ENCODE data around the gene VEZF1. TPM values are rescaled to one million over a fixed set of nuclear protein-coding genes. Genes with fewer than 3 reads are reported as not detected.

The VEZF1 gene
- total RNA-seq, 2 donors from 2014 or later: 68.4 to 75.5 TPM

- H3K27ac ChIP-seq: no peak overlapping the region
- ATAC-seq (ENCODE audit: insufficient number of reproducible peaks, low FRiP score, low read depth) (no peak), DNase-seq (ENCODE audit: low spot score) (no peak)
- no peak overlapping the region for H3K4me3 ChIP-seq
- peaks cover 0 to 8% of the 10 kb centered on the region in 2 donors for H3K4me1 ChIP-seq (ENCODE audit: control insufficient read depth in 1 of 2, low read depth in 2 of 2)
- no peaks in the 10 kb centered on the region for H3K9me3 ChIP-seq
- H3K36me3 ChIP-seq: peaks cover 29% of the 10 kb centered on the region
- no peaks in the 10 kb centered on the region for H3K27me3 ChIP-seq (replicated peaks; ENCODE audit: insufficient read depth)
- no peak for TF ChIP-seq CTCF (IDR thresholded peaks at IDR 0.05)
Measured at GRCh38 chr17:57972151-57972550, 15.9 kb downstream of the VEZF1 start.

- TF ChIP-seq CTCF (IDR thresholded peaks at IDR 0.05): no peak
- DNase-seq (ENCODE audit: low spot score) (no peak), ATAC-seq (ENCODE audit: insufficient number of reproducible peaks, low FRiP score, low read depth) (no peak)
- Histone ChIP-seq H3K4me3 (no peak overlapping the region), H3K27ac (no peak overlapping the region), H3K27me3 (replicated peaks; ENCODE audit: insufficient read depth) (no peaks in the 10 kb centered on the region), H3K36me3 (peaks cover 23% of the 10 kb centered on the region), H3K4me1 (ENCODE audit: control insufficient read depth in 1 of 2, low read depth in 2 of 2) (peaks cover 0 to 8% of the 10 kb centered on the region in 2 donors), H3K9me3 (no peaks in the 10 kb centered on the region)
Measured at GRCh38 chr17:57971572-57971971, 16.5 kb downstream of the VEZF1 start.

- ATAC-seq (ENCODE audit: insufficient number of reproducible peaks, low FRiP score, low read depth) (no peak), DNase-seq (ENCODE audit: low spot score) (no peak)
- H3K36me3 ChIP-seq: peaks cover 17% of the 10 kb centered on the region
- no peaks in the 10 kb centered on the region for H3K27me3 ChIP-seq (replicated peaks; ENCODE audit: insufficient read depth)
- peaks cover 0 to 7% of the 10 kb centered on the region in 2 donors for H3K4me1 ChIP-seq (ENCODE audit: control insufficient read depth in 1 of 2, low read depth in 2 of 2)
- no peak overlapping the region for H3K27ac ChIP-seq
- no peak overlapping the region for H3K4me3 ChIP-seq
- no peaks in the 10 kb centered on the region for H3K9me3 ChIP-seq
- TF ChIP-seq CTCF (IDR thresholded peaks at IDR 0.05): no peak
Measured at GRCh38 chr17:57970710-57971109, 17.3 kb downstream of the VEZF1 start.

GRCh38 chr17:57968456-57968855, 19.6 kb downstream of the VEZF1 start:
- Histone ChIP-seq H3K4me1 (ENCODE audit: control insufficient read depth in 1 of 2, low read depth in 2 of 2) (no peaks in the 10 kb centered on the region), H3K9me3 (no peaks in the 10 kb centered on the region), H3K4me3 (no peak overlapping the region), H3K27ac (no peak overlapping the region), H3K36me3 (peaks cover 7% of the 10 kb centered on the region), H3K27me3 (replicated peaks; ENCODE audit: insufficient read depth) (no peaks in the 10 kb centered on the region)
- TF ChIP-seq CTCF (IDR thresholded peaks at IDR 0.05): no peak
- DNase-seq (ENCODE audit: low spot score) (no peak), ATAC-seq (ENCODE audit: insufficient number of reproducible peaks, low FRiP score, low read depth) (no peak)

- H3K27ac ChIP-seq: no peak overlapping the region
- DNase-seq (ENCODE audit: low spot score) (no peak), ATAC-seq (ENCODE audit: insufficient number of reproducible peaks, low FRiP score, low read depth) (no peak)
Measured at GRCh38 chr17:57966875-57967274, 21.2 kb downstream of the VEZF1 start.

More at GRCh38 chr17:57966875-57967274, 21.2 kb downstream of the VEZF1 start:
- Histone ChIP-seq H3K27me3 (replicated peaks; ENCODE audit: insufficient read depth) (no peaks in the 10 kb centered on the region), H3K4me1 (ENCODE audit: control insufficient read depth in 1 of 2, low read depth in 2 of 2) (no peaks in the 10 kb centered on the region), H3K4me3 (no peak overlapping the region), H3K36me3 (no peaks in the 10 kb centered on the region), H3K9me3 (no peaks in the 10 kb centered on the region)
- TF ChIP-seq CTCF (IDR thresholded peaks at IDR 0.05): no peak

Measured in thoracic aorta (tissue), 2 donors.